ENCODE data around the gene NTNG1.

Gene NTNG1

DNA sequence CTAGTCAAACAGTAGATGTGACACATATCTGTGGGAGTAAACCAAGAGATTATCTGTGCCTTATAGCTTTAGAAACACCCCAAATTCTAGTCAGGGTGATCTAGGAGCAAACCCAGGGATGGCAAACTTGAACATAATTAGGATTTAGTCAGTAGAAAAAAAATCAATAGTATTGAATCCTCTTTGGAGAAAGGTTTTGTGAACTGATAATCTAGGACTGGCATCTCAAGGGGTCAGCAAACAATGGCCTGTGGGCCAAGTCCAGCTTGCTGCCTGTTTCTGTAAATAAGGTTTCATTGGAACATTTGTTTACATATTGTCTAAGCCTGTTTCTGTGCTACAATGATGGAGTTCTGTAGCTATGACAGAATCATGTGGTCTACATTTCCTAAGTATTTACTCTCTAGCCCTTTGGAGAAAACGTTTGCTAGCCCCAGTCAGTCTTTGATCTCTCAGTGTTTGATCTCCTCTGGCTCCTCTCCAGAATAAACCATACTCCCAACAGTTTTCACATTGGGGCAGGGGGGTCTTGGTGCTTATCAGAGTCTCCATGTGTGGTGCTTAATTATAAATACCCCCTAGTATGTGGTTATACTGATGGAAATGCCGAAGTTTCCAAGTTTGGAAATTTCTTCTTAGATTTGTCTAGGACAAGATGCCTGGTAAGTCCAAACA, 385.8 kb downstream of the NTNG1 start:
- no peak for DNase-seq

GRCh38 chr1:107529511-107530149, 388.8 kb downstream of the NTNG1 start:
- DNase-seq: peak; percentile 37

GRCh38 chr1:107530543-107530942, 389.7 kb downstream of the NTNG1 start:
- no peak for DNase-seq

DNA sequence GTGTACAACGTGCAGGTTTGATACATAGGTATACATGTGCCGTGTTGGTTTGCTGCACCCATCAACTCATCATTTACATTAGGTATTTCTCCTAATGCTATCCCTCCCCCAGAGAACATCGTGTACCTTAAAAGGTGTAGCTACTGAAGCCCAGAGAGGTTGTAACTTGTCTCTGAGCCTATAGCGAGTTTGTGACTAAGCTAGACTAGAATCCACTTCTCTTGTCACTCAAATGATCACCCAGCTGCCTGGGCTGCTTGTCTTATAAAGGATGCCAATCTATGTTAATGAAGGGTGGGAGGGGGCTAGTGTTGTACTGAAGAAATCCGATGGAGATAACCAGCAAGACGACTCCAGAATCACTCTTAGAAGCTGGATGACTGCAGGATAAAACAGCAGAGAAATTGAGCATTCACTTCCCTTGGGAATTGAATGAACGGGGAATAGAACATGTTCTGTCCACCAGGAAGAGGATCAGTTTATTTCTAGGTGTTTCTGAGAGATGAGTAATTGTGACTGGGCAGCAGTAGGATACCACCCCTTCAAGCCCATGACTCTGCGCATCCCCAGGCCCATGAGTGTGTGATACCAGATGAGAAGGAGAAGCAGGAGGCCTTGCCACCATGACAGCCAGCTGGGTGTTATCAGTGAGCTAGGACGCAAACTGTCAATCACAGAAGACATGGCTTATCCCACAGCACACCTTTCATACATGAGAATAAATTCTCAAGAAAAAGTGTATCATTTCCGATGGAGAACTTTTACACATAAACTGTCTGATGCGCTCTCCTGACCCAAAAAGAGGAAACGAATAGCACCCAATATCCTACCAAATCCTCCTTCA, 390.4 kb downstream of the NTNG1 start:
- no peak for DNase-seq

DNA sequence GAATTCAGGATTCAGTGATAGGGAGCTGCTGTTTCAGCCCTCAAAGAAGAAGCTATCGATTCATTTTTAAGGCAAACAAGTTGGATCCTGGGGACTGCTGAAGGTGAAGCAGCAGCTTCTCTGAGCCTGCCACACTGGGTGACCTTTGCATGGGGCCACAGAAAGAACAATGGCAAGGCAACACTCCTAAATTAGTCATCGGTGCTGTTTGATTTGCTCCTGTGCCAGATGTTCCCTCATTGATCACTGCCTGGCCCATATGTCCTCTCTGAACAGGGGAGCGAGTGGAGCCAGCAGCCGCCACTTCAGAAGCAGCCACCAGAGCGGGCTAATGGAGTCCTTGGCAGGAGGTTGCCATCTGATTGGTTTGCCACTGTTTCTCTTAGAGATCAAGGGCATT, 391.5 kb downstream of the NTNG1 start:
- DNase-seq: no peak

All from NCI-H2081 treated with DMSO at 0.1 percent for 48 hours (cell line).